Right hindlimb (tissue), 1 donor: ENCODE measurements around the gene ROR1.

ENCODE experiments used
- DNase-seq: peaks from one replicate; pipeline ENCODE4 v3.0.0-alpha.2; 2018

The ROR1 gene

GRCh38 chr1:63859480-63860275, 85.9 kb downstream of the ROR1 start:
- DNase-seq, result no peak

GRCh38 chr1:63861052-63861691, 87.4 kb downstream of the ROR1 start:
- peak; percentile 64 for DNase-seq

GRCh38 chr1:63863145-63863544, 89.3 kb downstream of the ROR1 start:
- DNase-seq, result no peak

GRCh38 chr1:63864224-63864641, 90.4 kb downstream of the ROR1 start:
- peak; percentile 59 for DNase-seq

- DNase-seq, result no peak
These were observed 91.7 kb downstream of the ROR1 start for GRCh38 chr1:63865561-63865960.

- DNase-seq, result no peak
These were observed 92.3 kb downstream of the ROR1 start for GRCh38 chr1:63866084-63866483.

- no peak for DNase-seq
These were observed 93.8 kb downstream of the ROR1 start for GRCh38 chr1:63867429-63868176.

- no peak for DNase-seq
These were observed 94.5 kb downstream of the ROR1 start for GRCh38 chr1:63868268-63868781.

- DNase-seq, result no peak
These were observed 96.3 kb downstream of the ROR1 start for GRCh38 chr1:63870152-63870551.

- no peak for DNase-seq
These were observed 97.6 kb downstream of the ROR1 start for GRCh38 chr1:63871463-63871862.

GRCh38 chr1:63873751-63874150, 99.9 kb downstream of the ROR1 start:
- no peak for DNase-seq

GRCh38 chr1:63874278-63874880, 100.6 kb downstream of the ROR1 start:
- DNase-seq, result no peak

- DNase-seq, result no peak
These were observed 101.8 kb downstream of the ROR1 start for GRCh38 chr1:63875636-63876035.

GRCh38 chr1:63877021-63877767, 103.4 kb downstream of the ROR1 start:
- no peak for DNase-seq

- no peak for DNase-seq
These were observed 104.0 kb downstream of the ROR1 start for GRCh38 chr1:63877816-63878215.

GRCh38 chr1:63878932-63879331, 105.1 kb downstream of the ROR1 start:
- no peak for DNase-seq

- DNase-seq, result no peak
These were observed 107.2 kb downstream of the ROR1 start for GRCh38 chr1:63880958-63881576.

- DNase-seq, result no peak
These were observed 108.4 kb downstream of the ROR1 start for GRCh38 chr1:63882048-63882704.

GRCh38 chr1:63883494-63884235, 109.8 kb downstream of the ROR1 start:
- DNase-seq, result no peak

- DNase-seq, result no peak
These were observed 110.7 kb downstream of the ROR1 start for GRCh38 chr1:63884486-63884885.

- DNase-seq, result no peak
These were observed 112.1 kb downstream of the ROR1 start for GRCh38 chr1:63885899-63886298.
